HepG2 (cell line): ENCODE results near the gene ELP5. TPM values are rescaled to one million over a fixed set of nuclear protein-coding genes. Genes with fewer than 3 reads are reported as not detected.

ENCODE experiments used
- CCAR2 ChIP-seq: fragments of 200-400 bp; formaldehyde crosslinking; optimal IDR thresholded peaks from 2 replicates; pipeline ENCODE3; 2018; ENCODE audit warnings: low read depth, mild to moderate bottlenecking, low read length, moderate library complexity
- FUBP1 ChIP-seq: sonication (generic); formaldehyde crosslinking; IDR thresholded peaks from 2 replicates; pipeline ENCODE4 v1.5.1; 2020; ENCODE audit warnings: missing genetic modification reagents, mild to moderate bottlenecking, borderline replicate concordance
- HNRNPL ChIP-seq: fragments of 200-400 bp; formaldehyde crosslinking; IDR thresholded peaks from 2 replicates; pipeline ENCODE4 v1.6.1; 2017; ENCODE audit warnings: mild to moderate bottlenecking, low read depth, low read length
- HOXA5 ChIP-seq: sonication (generic); formaldehyde crosslinking; IDR thresholded peaks from 2 replicates; pipeline ENCODE4 v1.4.0; 2020; ENCODE audit warnings: missing genetic modification reagents
- IKZF4 ChIP-seq: sonication (generic); formaldehyde crosslinking; IDR thresholded peaks from 2 replicates; pipeline ENCODE4 v1.5.1; 2020; ENCODE audit warnings: borderline replicate concordance, mild to moderate bottlenecking, low read depth, missing genetic modification reagents; ENCODE audit errors: not compliant biosample characterization
- NFIB ChIP-seq: sonication (generic); formaldehyde crosslinking; IDR thresholded peaks from 2 replicates; pipeline ENCODE4 v1.9.0; 2021; ENCODE audit warnings: missing genetic modification reagents, mild to moderate bottlenecking, borderline replicate concordance
- PHF5A ChIP-seq: IDR thresholded peaks from one replicate; pipeline ENCODE4 v1.6.1; 2018; ENCODE audit warnings: low read depth, missing genetic modification reagents; ENCODE audit not compliant: unreplicated experiment
- RBFOX2 ChIP-seq: fragments of 200-400 bp; formaldehyde crosslinking; IDR thresholded peaks from 2 replicates; pipeline ENCODE4 v1.6.1; 2017; ENCODE audit warnings: low read depth, mild to moderate bottlenecking, low read length
- SMAD3 ChIP-seq: sonication (generic); formaldehyde crosslinking; IDR thresholded peaks from 2 replicates; pipeline ENCODE4 v1.4.0; 2020; ENCODE audit warnings: missing genetic modification reagents
- TSC22D2 ChIP-seq: sonication (generic); formaldehyde crosslinking; IDR thresholded peaks from 2 replicates; pipeline ENCODE4 v1.5.1; 2020; ENCODE audit warnings: missing genetic modification reagents, mild to moderate bottlenecking, borderline replicate concordance
- ZBTB10 ChIP-seq: sonication (generic); formaldehyde crosslinking; IDR thresholded peaks from 2 replicates; pipeline ENCODE4 v1.4.0; 2020; ENCODE audit warnings: missing genetic modification reagents, borderline replicate concordance
- ZKSCAN1 ChIP-seq: fragments of 150-350 bp; IDR thresholded peaks from 2 replicates; pipeline ENCODE4 v1.6.1; 2014; ENCODE audit warnings: low read length
- ZNF207 ChIP-seq: fragments of 450-650 bp; IDR thresholded peaks from 2 replicates; pipeline ENCODE4 v1.6.1; 2016; ENCODE audit warnings: antibody characterized with exemption, borderline replicate concordance
- ZNF556 ChIP-seq: sonication (generic); formaldehyde crosslinking; IDR thresholded peaks from 2 replicates; pipeline ENCODE4 v1.4.0; 2020; ENCODE audit warnings: mild to moderate bottlenecking, missing genetic modification reagents, borderline replicate concordance
- ZNF558 ChIP-seq: sonication (generic); formaldehyde crosslinking; IDR thresholded peaks from 2 replicates; pipeline ENCODE4 v1.9.0; 2022; ENCODE audit warnings: mild to moderate bottlenecking, missing genetic modification reagents, borderline replicate concordance
- polyA plus RNA-seq, 8 experiments: library from polyadenylated mRNA; depleted of rRNA in 3 of 8; stranded (reverse) in 7 of 8; unstranded in 1 of 8; fragments of >200 nt; fragmentation: Illumina TruSeq in 4 of 8; extraction: Trizol in 4 of 8; gene quantifications; 2 replicates each; pipeline versions ENCODE4 v1.2.1 to v1.2.3, GENCODE V29; 2011 to 2016; ENCODE audit warnings: low read depth in 4 of 8, missing spikeins in 1 of 8, mixed read lengths in 1 of 8; ENCODE audit not compliant: insufficient read depth in 1 of 8
- total RNA-seq, 5 experiments: library from RNA; depleted of rRNA; stranded (reverse); fragments of >200 nt; fragmentation: Illumina TruSeq; extraction: Trizol; gene quantifications; 2 replicates each; pipeline ENCODE4 v1.2.3, GENCODE V29; 2016; ENCODE audit warnings: low read depth in 1 of 5
- TF ChIP-seq, protein P1 (sequence below): sonication (generic); formaldehyde crosslinking; IDR thresholded peaks from 2 replicates; pipeline ENCODE4 v1.4.0; 2020; ENCODE audit warnings: missing genetic modification reagents, mild to moderate bottlenecking, borderline replicate concordance
- TF ChIP-seq, protein P2 (sequence below): sonication (generic); formaldehyde crosslinking; IDR thresholded peaks from 2 replicates; pipeline ENCODE4 v1.5.0; 2020; ENCODE audit warnings: mild to moderate bottlenecking, missing genetic modification reagents, borderline replicate concordance
- TF ChIP-seq, protein P3 (sequence below): sonication (generic); formaldehyde crosslinking; IDR thresholded peaks from 2 replicates; pipeline ENCODE4 v1.8.0; 2022; ENCODE audit warnings: mild to moderate bottlenecking, missing genetic modification reagents, moderate library complexity

The ELP5 gene
- total and polyA plus RNA-seq, 2 of the 13 experiments (the other 11 are each of a cell fraction or from before 2014, with no cell fraction given): 67.6 to 69.8 TPM

DNA sequence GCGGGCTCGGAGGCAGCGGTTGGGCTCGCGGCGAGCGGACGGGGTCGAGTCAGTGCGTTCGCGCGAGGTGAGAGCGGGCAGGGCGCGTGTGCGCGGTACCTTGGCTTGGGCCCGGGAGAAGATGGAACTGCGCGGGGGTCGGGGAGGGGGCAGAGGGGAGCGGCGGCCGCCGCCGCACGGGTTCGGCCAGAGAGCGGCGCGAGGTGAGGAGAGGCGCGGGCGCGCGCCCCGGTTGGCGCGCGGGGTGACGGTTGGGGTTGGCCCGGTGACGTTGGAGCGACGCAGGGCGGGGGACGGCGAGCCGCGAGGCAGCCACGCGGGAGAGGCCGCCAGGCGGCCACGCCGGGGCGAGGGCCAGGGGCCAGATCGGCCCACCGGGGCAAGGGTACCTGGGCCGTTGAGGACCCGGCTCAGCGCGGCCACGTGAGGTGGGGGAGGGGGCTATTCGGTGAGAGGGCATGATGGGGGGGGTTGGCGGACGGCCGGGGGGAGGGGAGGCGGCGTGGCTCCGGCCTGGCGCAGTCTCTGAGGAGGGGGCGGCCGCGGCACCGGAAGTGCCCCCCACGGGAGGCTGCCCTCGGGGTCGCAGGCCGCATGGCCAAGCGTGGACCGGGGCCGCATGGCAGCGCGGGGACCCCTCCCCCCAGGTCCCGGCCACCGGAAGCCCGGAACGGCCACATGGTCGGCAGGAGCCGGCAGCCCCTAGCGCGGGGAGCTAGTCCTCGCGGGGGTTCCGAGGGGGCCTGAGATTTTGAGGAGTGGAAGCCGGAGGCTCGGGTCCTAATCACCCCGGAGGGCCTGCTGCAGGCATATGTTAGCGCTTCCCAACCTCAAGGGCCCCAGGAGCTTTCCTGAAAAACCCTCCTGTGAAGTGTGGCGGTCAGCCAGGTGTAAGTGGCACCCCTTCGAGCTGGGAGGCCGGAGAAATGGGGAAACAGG, 55.9 kb downstream of the ELP5 start (continued):
- TF ChIP-seq ZBTB10: no peak
- no peak for TF ChIP-seq TSC22D2 (CRISPR knock-in tag)
- TF ChIP-seq IKZF4 (CRISPR knock-in tag): peak; percentile 55
- TF ChIP-seq RBFOX2: peak; percentile 86
- TF ChIP-seq PHF5A: no peak
- TF ChIP-seq ZNF558: no peak
- TF ChIP-seq, protein P1, sequence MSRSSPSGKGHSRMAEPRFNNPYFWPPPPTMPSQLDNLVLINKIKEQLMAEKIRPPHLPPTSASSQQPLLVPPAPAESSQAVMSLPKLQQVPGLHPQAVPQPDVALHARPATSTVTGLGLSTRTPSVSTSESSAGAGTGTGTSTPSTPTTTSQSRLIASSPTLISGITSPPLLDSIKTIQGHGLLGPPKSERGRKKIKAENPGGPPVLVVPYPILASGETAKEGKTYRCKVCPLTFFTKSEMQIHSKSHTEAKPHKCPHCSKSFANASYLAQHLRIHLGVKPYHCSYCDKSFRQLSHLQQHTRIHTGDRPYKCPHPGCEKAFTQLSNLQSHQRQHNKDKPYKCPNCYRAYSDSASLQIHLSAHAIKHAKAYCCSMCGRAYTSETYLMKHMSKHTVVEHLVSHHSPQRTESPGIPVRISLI: no peak
- TF ChIP-seq HOXA5 (CRISPR knock-in tag): no peak
- no peak for TF ChIP-seq SMAD3 (CRISPR knock-in tag)
- no peak for TF ChIP-seq ZNF207
- TF ChIP-seq, protein P2, sequence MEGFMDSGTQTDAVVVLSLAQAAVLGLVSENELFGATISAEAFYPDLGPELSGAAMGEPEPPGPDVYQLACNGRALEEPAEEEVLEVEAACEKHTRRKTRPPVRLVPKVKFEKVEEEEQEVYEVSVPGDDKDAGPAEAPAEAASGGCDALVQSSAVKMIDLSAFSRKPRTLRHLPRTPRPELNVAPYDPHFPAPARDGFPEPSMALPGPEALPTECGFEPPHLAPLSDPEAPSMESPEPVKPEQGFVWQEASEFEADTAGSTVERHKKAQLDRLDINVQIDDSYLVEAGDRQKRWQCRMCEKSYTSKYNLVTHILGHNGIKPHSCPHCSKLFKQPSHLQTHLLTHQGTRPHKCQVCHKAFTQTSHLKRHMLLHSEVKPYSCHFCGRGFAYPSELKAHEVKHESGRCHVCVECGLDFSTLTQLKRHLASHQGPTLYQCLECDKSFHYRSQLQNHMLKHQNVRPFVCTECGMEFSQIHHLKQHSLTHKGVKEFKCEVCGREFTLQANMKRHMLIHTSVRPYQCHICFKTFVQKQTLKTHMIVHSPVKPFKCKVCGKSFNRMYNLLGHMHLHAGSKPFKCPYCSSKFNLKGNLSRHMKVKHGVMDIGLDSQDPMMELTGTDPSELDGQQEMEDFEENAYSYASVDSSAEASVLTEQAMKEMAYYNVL (CRISPR knock-in tag): no peak
- TF ChIP-seq HNRNPL: 0 out of 2 replicates have a peak, but pooled peaks have one; percentile 57
- TF ChIP-seq, protein P3, sequence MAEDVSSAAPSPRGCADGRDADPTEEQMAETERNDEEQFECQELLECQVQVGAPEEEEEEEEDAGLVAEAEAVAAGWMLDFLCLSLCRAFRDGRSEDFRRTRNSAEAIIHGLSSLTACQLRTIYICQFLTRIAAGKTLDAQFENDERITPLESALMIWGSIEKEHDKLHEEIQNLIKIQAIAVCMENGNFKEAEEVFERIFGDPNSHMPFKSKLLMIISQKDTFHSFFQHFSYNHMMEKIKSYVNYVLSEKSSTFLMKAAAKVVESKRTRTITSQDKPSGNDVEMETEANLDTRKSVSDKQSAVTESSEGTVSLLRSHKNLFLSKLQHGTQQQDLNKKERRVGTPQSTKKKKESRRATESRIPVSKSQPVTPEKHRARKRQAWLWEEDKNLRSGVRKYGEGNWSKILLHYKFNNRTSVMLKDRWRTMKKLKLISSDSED (CRISPR knock-in tag): peak; percentile 88; the same call in 1 of the 2 replicates
- no peak for TF ChIP-seq NFIB (CRISPR knock-in tag)
- no peak for TF ChIP-seq ZNF556 (CRISPR knock-in tag)
- TF ChIP-seq ZKSCAN1: no peak
- TF ChIP-seq FUBP1 (CRISPR knock-in tag): no peak
- no peak for TF ChIP-seq CCAR2
